Measurements from ENCODE around the gene HECTD3.

The HECTD3 gene

GRCh38 chr1:45010855-45011811, at the start of gene HECTD3:
Gene HECTD3 (minus strand): TSS chr1:45011324. CDS start chr1:45011257, 67 bp downstream.
- DNase-seq (ENCODE audit: low spot score), result peak; percentile 76

GRCh38 chr1:45059829-45060228, 48.7 kb upstream of the HECTD3 start:
- no peak for DNase-seq (ENCODE audit: low spot score)

- DNase-seq (ENCODE audit: low spot score), result no peak
Observed at GRCh38 chr1:45057542-45057941, 46.4 kb upstream of the HECTD3 start.

GRCh38 chr1:45051005-45051772, 40.1 kb upstream of the HECTD3 start:
- DNase-seq (ENCODE audit: low spot score), result no peak

- no peak for DNase-seq (ENCODE audit: low spot score)
Observed at GRCh38 chr1:45047032-45047431, 35.9 kb upstream of the HECTD3 start.

GRCh38 chr1:45044916-45045315, 33.8 kb upstream of the HECTD3 start:
- DNase-seq (ENCODE audit: low spot score), result no peak

GRCh38 chr1:45043094-45043493, 32.0 kb upstream of the HECTD3 start:
- no peak for DNase-seq (ENCODE audit: low spot score)

GRCh38 chr1:45040297-45040696, 29.2 kb upstream of the HECTD3 start:
- DNase-seq (ENCODE audit: low spot score), result no peak

GRCh38 chr1:45038661-45039364, 27.7 kb upstream of the HECTD3 start:
- DNase-seq (ENCODE audit: low spot score), result no peak

GRCh38 chr1:45038240-45038639, 27.1 kb upstream of the HECTD3 start:
- no peak for DNase-seq (ENCODE audit: low spot score)

GRCh38 chr1:45037456-45037855, 26.3 kb upstream of the HECTD3 start:
- no peak for DNase-seq (ENCODE audit: low spot score)

- DNase-seq (ENCODE audit: low spot score), result no peak
Observed at GRCh38 chr1:45035631-45036301, 24.6 kb upstream of the HECTD3 start.

- DNase-seq (ENCODE audit: low spot score), result no peak
Observed at GRCh38 chr1:45033356-45033755, 22.2 kb upstream of the HECTD3 start.

GRCh38 chr1:45032837-45033236, 21.7 kb upstream of the HECTD3 start:
- no peak for DNase-seq (ENCODE audit: low spot score)

GRCh38 chr1:45026446-45026845, 15.3 kb upstream of the HECTD3 start:
- DNase-seq (ENCODE audit: low spot score), result no peak

- no peak for DNase-seq (ENCODE audit: low spot score)
Observed at GRCh38 chr1:45023663-45024062, 12.5 kb upstream of the HECTD3 start.

- DNase-seq (ENCODE audit: low spot score), result peak; percentile 55
Observed at GRCh38 chr1:45018599-45019230, 7.6 kb upstream of the HECTD3 start.

- no peak for DNase-seq (ENCODE audit: low spot score)
Observed at GRCh38 chr1:45016767-45017166, 5.6 kb upstream of the HECTD3 start.

- no peak for DNase-seq (ENCODE audit: low spot score)
Observed at GRCh38 chr1:45016090-45016697, 5.1 kb upstream of the HECTD3 start.

- DNase-seq (ENCODE audit: low spot score), result no peak
Observed at GRCh38 chr1:45015683-45016082, 4.6 kb upstream of the HECTD3 start.

All from hepatic stellate cell (primary cell).